Measurements from ENCODE around the gene HPN.
"Not testable (repeated sequence)": the region's sequence is repeated elsewhere in the genome, so short reads cannot be mapped to it uniquely, and the experiment has no call there.

HPN gene

GRCh38 chr19:35083691-35084508 lies 42.4 kb downstream of the HPN start:
- DNase-seq (ENCODE audit: low read depth in 2 of 2): no peak

GRCh38 chr19:35084509-35084762 lies 42.9 kb downstream of the HPN start:
- no peak for DNase-seq (ENCODE audit: low read depth in 2 of 2)

- no peak for DNase-seq (ENCODE audit: low read depth in 2 of 2)
These were observed 44.4 kb downstream of the HPN start for GRCh38 chr19:35085947-35086346.

GRCh38 chr19:35086455-35086854 lies 44.9 kb downstream of the HPN start:
- no peak for DNase-seq (ENCODE audit: low read depth in 2 of 2)

GRCh38 chr19:35087393-35087792 lies 45.9 kb downstream of the HPN start:
- DNase-seq (ENCODE audit: low read depth in 2 of 2): no peak

GRCh38 chr19:35088131-35088913 lies 46.8 kb downstream of the HPN start:
- DNase-seq (ENCODE audit: low read depth in 2 of 2): peak; percentile 50 to 53

- no peak for DNase-seq (ENCODE audit: low read depth in 2 of 2)
These were observed 48.0 kb downstream of the HPN start for GRCh38 chr19:35089554-35089953.

- no peak for DNase-seq (ENCODE audit: low read depth in 2 of 2)
These were observed 48.6 kb downstream of the HPN start for GRCh38 chr19:35090160-35090505.

GRCh38 chr19:35090506-35091214 lies 49.1 kb downstream of the HPN start:
- DNase-seq (ENCODE audit: low read depth in 2 of 2): peak in 1 of 2 experiments; percentile 15

- no peak for DNase-seq (ENCODE audit: low read depth in 2 of 2)
These were observed 51.9 kb downstream of the HPN start for GRCh38 chr19:35093430-35093829.

GRCh38 chr19:35093941-35094647 lies 52.6 kb downstream of the HPN start:
- DNase-seq (ENCODE audit: low read depth in 2 of 2): no peak

- DNase-seq (ENCODE audit: low read depth in 2 of 2): no peak
These were observed 53.1 kb downstream of the HPN start for GRCh38 chr19:35094656-35095055.

GRCh38 chr19:35095667-35096368 lies 54.3 kb downstream of the HPN start:
- DNase-seq (ENCODE audit: low read depth in 2 of 2): no peak

GRCh38 chr19:35098413-35099049 lies 57.0 kb downstream of the HPN start:
- no peak for DNase-seq (ENCODE audit: low read depth in 2 of 2)

GRCh38 chr19:35099155-35099896 lies 57.8 kb downstream of the HPN start:
- DNase-seq (ENCODE audit: low read depth in 2 of 2): no peak

- DNase-seq (ENCODE audit: low read depth in 2 of 2): no peak
These were observed 58.4 kb downstream of the HPN start for GRCh38 chr19:35099897-35100275.

- no peak for DNase-seq (ENCODE audit: low read depth in 2 of 2)
These were observed 59.3 kb downstream of the HPN start for GRCh38 chr19:35100588-35101533.

GRCh38 chr19:35101949-35102348 lies 60.4 kb downstream of the HPN start:
- DNase-seq (ENCODE audit: low read depth in 2 of 2): not testable (repeated sequence)

- not testable (repeated sequence) for DNase-seq (ENCODE audit: low read depth in 2 of 2)
These were observed 62.1 kb downstream of the HPN start for GRCh38 chr19:35103614-35104013.

Data from fibroblast of skin of left biceps (primary cell).